Ascending aorta (tissue), 2 donors: ENCODE results near the gene BCL3. TPM values are rescaled to one million over a fixed set of nuclear protein-coding genes. Genes with fewer than 3 reads are reported as not detected.
"Not testable (repeated sequence)": the region's sequence is repeated elsewhere in the genome, so short reads cannot be mapped to it uniquely, and the experiment has no call there.

Experiments
- DNase-seq, 2 donors: peaks; one replicate each; pipeline ENCODE4 v3.0.0-alpha.2; 2019; ENCODE audit warnings: low spot score in 2 of 2
- H3K27ac ChIP-seq, 2 donors: fragments of 200-600 bp; sonication (generic); one replicate each; pipeline ENCODE4 v1.5.1; 2016 to 2017; ENCODE audit warnings: mild to moderate bottlenecking in 1 of 2
- H3K27me3 ChIP-seq: fragments of 200-600 bp; sonication (generic); one replicate; pipeline ENCODE4 v1.5.1; 2017
- H3K36me3 ChIP-seq, 2 donors: fragments of 200-600 bp; sonication (generic); one replicate each; pipeline ENCODE4 v1.5.1; 2016
- H3K4me1 ChIP-seq, 2 donors: fragments of 200-600 bp; sonication (generic); one replicate each; pipeline ENCODE4 v1.5.1; 2016 to 2017; ENCODE audit warnings: mild to moderate bottlenecking in 1 of 2
- H3K4me3 ChIP-seq, 2 donors: fragments of 200-600 bp; sonication (generic); one replicate each; pipeline ENCODE4 v1.5.1; 2016 to 2017; ENCODE audit warnings: mild to moderate bottlenecking in 1 of 2
- H3K9me3 ChIP-seq, 2 donors: fragments of 200-600 bp; sonication (generic); one replicate each; pipeline ENCODE4 v1.5.1; 2016
- CTCF ChIP-seq, 3 experiments: fragments of 200-600 bp in 2 of 3; fragments of 450-650 bp in 1 of 3; sonication (generic) in 2 of 3; IDR thresholded peaks; one replicate each; pipeline ENCODE4 v1.5.1; 2016 to 2019; ENCODE audit warnings: antibody characterized with exemption in 3 of 3, mild to moderate bottlenecking in 1 of 3, moderate library complexity in 1 of 3
- intact Hi-C: fragments of 100-400 bp; cut with DNase I; formaldehyde crosslinking; loops from one replicate; pipeline ENCODE4 v1.15.1; 2023
- total RNA-seq: library from RNA; depleted of rRNA; stranded (reverse); fragments of >200 nt; gene quantifications from one replicate; pipeline ENCODE4 v1.1.0, GENCODE V29; 2016

Gene BCL3
- total RNA-seq, 1 donor from 2014 or later, result 66.2 TPM

DNA sequence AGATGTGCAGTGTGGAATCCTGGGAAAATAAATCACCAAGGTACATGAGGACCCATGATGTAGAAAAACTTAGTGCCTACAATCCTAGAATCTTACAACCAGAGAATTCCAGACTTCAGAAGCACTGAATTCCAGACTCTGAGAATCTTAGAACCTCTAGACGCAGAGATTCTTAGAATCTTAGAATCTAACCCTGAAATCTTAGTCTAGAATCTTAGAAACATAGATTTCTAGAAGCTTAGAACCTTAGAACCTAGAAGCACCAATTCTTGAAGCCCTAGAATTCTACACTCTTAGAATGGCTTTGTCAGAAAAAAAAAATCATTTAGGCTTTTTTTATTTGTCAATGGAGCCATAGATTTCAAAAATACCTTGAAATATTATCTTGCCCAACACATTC is 43.5 kb upstream of the BCL3 start:
- no peak for TF ChIP-seq CTCF (IDR thresholded peaks at IDR 0.05)
- DNase-seq, result no peak
- no peak overlapping the region for H3K4me3 ChIP-seq
- no peaks in the 10 kb centered on the region for H3K9me3 ChIP-seq
- intact Hi-C loops, result no loop called here
- no peaks in the 10 kb centered on the region for H3K4me1 ChIP-seq
- H3K36me3 ChIP-seq, result no peaks in the 10 kb centered on the region
- H3K27me3 ChIP-seq, result no peaks in the 10 kb centered on the region
- H3K27ac ChIP-seq, result no peak overlapping the region

- Histone ChIP-seq H3K36me3 (no peaks in the 10 kb centered on the region), H3K4me3 (no peak overlapping the region), H3K4me1 (no peaks in the 10 kb centered on the region), H3K9me3 (no peaks in the 10 kb centered on the region), H3K27ac (no peak overlapping the region), H3K27me3 (no peaks in the 10 kb centered on the region)
- intact Hi-C loops, result no loop called here
- TF ChIP-seq CTCF (IDR thresholded peaks at IDR 0.05), result no peak
- DNase-seq, result no peak
These were observed 43.0 kb upstream of the BCL3 start for GRCh38 chr19:44705502-44706010.

- no peak overlapping the region for H3K4me3 ChIP-seq
- H3K27ac ChIP-seq, result no peak overlapping the region
- intact Hi-C loops, result no loop called here
- DNase-seq, result no peak
- H3K9me3 ChIP-seq, result no peaks in the 10 kb centered on the region
- H3K27me3 ChIP-seq, result no peaks in the 10 kb centered on the region
- H3K4me1 ChIP-seq, result no peaks in the 10 kb centered on the region
- no peak for TF ChIP-seq CTCF (IDR thresholded peaks at IDR 0.05)
- H3K36me3 ChIP-seq, result no peaks in the 10 kb centered on the region
These were observed 41.8 kb upstream of the BCL3 start for GRCh38 chr19:44706506-44707236.

- Histone ChIP-seq H3K27ac (no peak overlapping the region), H3K27me3 (no peaks in the 10 kb centered on the region), H3K9me3 (no peaks in the 10 kb centered on the region), H3K4me1 (no peaks in the 10 kb centered on the region), H3K36me3 (no peaks in the 10 kb centered on the region), H3K4me3 (no peak overlapping the region)
- no peak for TF ChIP-seq CTCF (IDR thresholded peaks at IDR 0.05)
- intact Hi-C loops, result no loop called here
- DNase-seq, result no peak
These were observed 40.7 kb upstream of the BCL3 start for GRCh38 chr19:44707794-44708193.

- intact Hi-C loops, result no loop called here
- no peaks in the 10 kb centered on the region for H3K9me3 ChIP-seq
- no peak overlapping the region for H3K27ac ChIP-seq
- no peaks in the 10 kb centered on the region for H3K27me3 ChIP-seq
- no peak for TF ChIP-seq CTCF (IDR thresholded peaks at IDR 0.05)
- no peak overlapping the region for H3K4me3 ChIP-seq
- DNase-seq, result no peak
- H3K4me1 ChIP-seq, result no peaks in the 10 kb centered on the region
- H3K36me3 ChIP-seq, result no peaks in the 10 kb centered on the region
These were observed 39.6 kb upstream of the BCL3 start for GRCh38 chr19:44708940-44709339.

DNA sequence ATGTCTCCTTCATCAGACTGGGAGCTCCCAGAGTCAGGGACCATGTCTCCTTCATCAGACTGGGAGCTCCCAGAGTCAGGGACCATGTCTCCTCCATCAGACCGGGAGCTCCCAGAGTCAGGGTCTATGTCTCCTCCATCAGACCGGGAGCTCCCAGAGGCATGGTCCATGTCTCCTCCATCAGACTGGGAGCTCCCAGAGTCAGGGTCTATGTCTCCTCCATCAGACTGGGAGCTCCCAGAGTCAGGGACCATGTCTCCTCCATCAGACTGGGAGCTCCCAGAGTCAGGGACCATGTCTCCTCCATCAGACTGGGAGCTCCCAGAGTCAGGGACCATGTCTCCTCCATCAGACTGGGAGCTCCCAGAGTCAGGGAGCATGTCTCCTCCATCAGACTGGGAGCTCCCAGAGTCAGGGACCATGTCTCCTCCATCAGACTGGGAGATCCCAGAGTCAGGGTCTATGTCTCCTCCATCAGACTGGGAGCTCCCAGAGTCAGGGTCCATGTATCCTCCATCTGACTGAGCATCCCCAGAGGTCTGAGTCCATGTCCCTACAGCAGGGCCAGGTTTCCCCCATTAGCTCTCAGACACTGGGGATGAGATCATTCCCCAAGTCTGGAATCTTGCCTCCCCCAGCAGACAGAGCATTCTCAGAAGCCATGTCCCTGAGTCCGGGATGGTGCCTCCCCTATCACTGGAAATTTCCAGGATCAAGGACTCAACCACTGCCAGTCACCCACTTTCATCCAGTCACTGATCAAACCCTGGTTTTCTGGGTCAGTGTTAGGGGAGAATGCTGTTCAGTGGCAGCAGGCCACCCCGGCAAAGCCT is 38.9 kb upstream of the BCL3 start:
- H3K4me3 ChIP-seq, H3K4me1 ChIP-seq, H3K27me3 ChIP-seq, H3K36me3 ChIP-seq, intact Hi-C loops, DNase-seq, H3K27ac ChIP-seq, H3K9me3 ChIP-seq: not testable (repeated sequence)
